Glutamatergic neuron (in vitro differentiated cells): ENCODE measurements around the gene TBC1D3B. TPM values are rescaled to one million over a fixed set of nuclear protein-coding genes. Genes with fewer than 3 reads are reported as not detected.
A peak's percentile ranks its signal among the peaks of the same experiment; 100 is the strongest.
"Not testable (repeated sequence)": the region's sequence is repeated elsewhere in the genome, so short reads cannot be mapped to it uniquely, and the experiment has no call there.

ENCODE experiments used
- DNase-seq: peaks from one replicate; pipeline ENCODE4 v3.0.0; 2022
- H3K27ac Mint-ChIP-seq: one replicate; pipeline ENCODE4 v1.8.0; 2020; ENCODE audit warnings: mild to moderate bottlenecking, mixed read lengths, inconsistent platforms; ENCODE audit not compliant: unreplicated experiment
- H3K27me3 Mint-ChIP-seq: one replicate; pipeline ENCODE4 v1.8.0; 2020; ENCODE audit warnings: mild to moderate bottlenecking, moderate library complexity, mixed read lengths, inconsistent platforms; ENCODE audit not compliant: unreplicated experiment
- H3K36me3 Mint-ChIP-seq: one replicate; pipeline ENCODE4 v1.8.0; 2020; ENCODE audit warnings: mild to moderate bottlenecking, mixed read lengths, inconsistent platforms; ENCODE audit not compliant: unreplicated experiment
- H3K4me1 Mint-ChIP-seq: one replicate; pipeline ENCODE4 v1.8.0; 2020; ENCODE audit warnings: mild to moderate bottlenecking, low read depth, mixed read lengths, inconsistent platforms; ENCODE audit not compliant: unreplicated experiment
- H3K4me3 Mint-ChIP-seq: one replicate; pipeline ENCODE4 v1.8.0; 2020; ENCODE audit warnings: mild to moderate bottlenecking, mixed read lengths, inconsistent platforms; ENCODE audit not compliant: unreplicated experiment
- H3K9me3 Mint-ChIP-seq: one replicate; pipeline ENCODE4 v1.8.0; 2020; ENCODE audit warnings: mild to moderate bottlenecking, moderate library complexity, mixed read lengths, inconsistent platforms; ENCODE audit not compliant: unreplicated experiment
- CTCF ChIP-seq: fragments of 200-600 bp; sonication (generic); IDR thresholded peaks from one replicate; pipeline ENCODE4 v1.5.0; 2021; ENCODE audit not compliant: partially characterized antibody, unreplicated experiment
- total RNA-seq: library from RNA; stranded (reverse); fragmentation: NEBNext Ultra II Directional; extraction: Animal tissue kit (Norgen Biotek cat#: 25700); gene quantifications from one replicate; pipeline ENCODE4 v1.2.1, GENCODE V29; 2021; ENCODE audit not compliant: unreplicated experiment

Gene TBC1D3B
- total RNA-seq, 1 donor from 2014 or later, result 37.3 TPM

- no peak overlapping the region for H3K27ac Mint-ChIP-seq
- no peak for DNase-seq
- no peaks in the 10 kb centered on the region for H3K36me3 Mint-ChIP-seq
- no peak for TF ChIP-seq CTCF
- peaks cover 3% of the 10 kb centered on the region for H3K9me3 Mint-ChIP-seq
- H3K4me3 Mint-ChIP-seq, result no peak overlapping the region
- peaks cover 28% of the 10 kb centered on the region for H3K4me1 Mint-ChIP-seq
- no peaks in the 10 kb centered on the region for H3K27me3 Mint-ChIP-seq
Observed at GRCh38 chr17:36193216-36193775, 16.9 kb upstream of the TBC1D3B start.

GRCh38 chr17:36190549-36191330 is 14.3 kb upstream of the TBC1D3B start:
- peaks cover 38% of the 10 kb centered on the region for H3K4me1 Mint-ChIP-seq
- not testable (repeated sequence) for H3K4me3 Mint-ChIP-seq, H3K27me3 Mint-ChIP-seq, H3K9me3 Mint-ChIP-seq, DNase-seq, H3K36me3 Mint-ChIP-seq, H3K27ac Mint-ChIP-seq

GRCh38 chr17:36189993-36190392 is 13.6 kb upstream of the TBC1D3B start:
- Mint-ChIP-seq H3K4me1 (peaks cover 36% of the 10 kb centered on the region), H3K27ac (peak overlapping the region; percentile 19)
- not testable (repeated sequence) for H3K27me3 Mint-ChIP-seq, DNase-seq, H3K36me3 Mint-ChIP-seq, H3K4me3 Mint-ChIP-seq, H3K9me3 Mint-ChIP-seq

GRCh38 chr17:36188891-36189306 is 12.5 kb upstream of the TBC1D3B start:
- no peaks in the 10 kb centered on the region for H3K36me3 Mint-ChIP-seq
- no peak for DNase-seq
- H3K27ac Mint-ChIP-seq, result peak overlapping the region; percentile 83
- no peak overlapping the region for H3K4me3 Mint-ChIP-seq
- peaks cover 2% of the 10 kb centered on the region for H3K9me3 Mint-ChIP-seq
- no peak for TF ChIP-seq CTCF
- peaks cover 36% of the 10 kb centered on the region for H3K4me1 Mint-ChIP-seq
- peaks cover 9% of the 10 kb centered on the region for H3K27me3 Mint-ChIP-seq

DNA sequence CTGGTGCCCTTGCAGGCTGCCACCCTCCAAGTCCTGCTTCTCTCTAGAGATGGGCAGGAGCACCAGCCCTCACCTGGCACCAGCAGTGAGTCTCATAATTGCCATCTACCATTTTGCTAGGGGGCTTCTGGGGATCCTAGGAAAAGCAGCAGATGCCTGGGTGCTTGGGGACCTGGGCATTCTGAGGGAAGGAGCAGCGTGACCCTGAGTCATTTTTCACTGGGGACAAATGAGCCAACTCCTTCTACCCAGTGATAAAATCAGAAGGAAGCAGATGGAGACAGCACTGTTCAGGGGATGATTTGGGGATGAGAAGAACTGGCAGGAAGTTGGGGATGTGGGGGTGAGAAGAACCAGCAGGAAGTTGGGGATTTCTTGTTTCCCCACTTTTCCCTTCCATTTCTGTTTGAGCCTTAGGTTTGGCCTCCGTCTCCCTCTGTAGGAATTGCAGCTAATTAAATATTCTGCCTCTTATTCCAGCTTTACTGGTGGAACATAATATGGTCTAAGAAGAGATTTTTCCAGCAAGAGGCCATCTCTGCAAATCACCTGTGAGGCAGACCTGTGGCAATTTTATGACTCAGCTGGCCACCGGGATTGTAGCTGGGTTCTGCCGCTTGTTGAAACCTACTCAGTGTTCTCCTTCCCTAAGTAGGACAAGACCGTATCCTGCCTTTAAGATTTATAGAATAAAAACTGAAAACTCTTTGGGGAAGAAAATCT is 11.7 kb upstream of the TBC1D3B start:
- H3K4me3 Mint-ChIP-seq, H3K9me3 Mint-ChIP-seq, DNase-seq, H3K27me3 Mint-ChIP-seq, H3K36me3 Mint-ChIP-seq: not testable (repeated sequence)
- peak overlapping the region; percentile 83 for H3K27ac Mint-ChIP-seq
- H3K4me1 Mint-ChIP-seq, result peaks cover 36% of the 10 kb centered on the region

DNA sequence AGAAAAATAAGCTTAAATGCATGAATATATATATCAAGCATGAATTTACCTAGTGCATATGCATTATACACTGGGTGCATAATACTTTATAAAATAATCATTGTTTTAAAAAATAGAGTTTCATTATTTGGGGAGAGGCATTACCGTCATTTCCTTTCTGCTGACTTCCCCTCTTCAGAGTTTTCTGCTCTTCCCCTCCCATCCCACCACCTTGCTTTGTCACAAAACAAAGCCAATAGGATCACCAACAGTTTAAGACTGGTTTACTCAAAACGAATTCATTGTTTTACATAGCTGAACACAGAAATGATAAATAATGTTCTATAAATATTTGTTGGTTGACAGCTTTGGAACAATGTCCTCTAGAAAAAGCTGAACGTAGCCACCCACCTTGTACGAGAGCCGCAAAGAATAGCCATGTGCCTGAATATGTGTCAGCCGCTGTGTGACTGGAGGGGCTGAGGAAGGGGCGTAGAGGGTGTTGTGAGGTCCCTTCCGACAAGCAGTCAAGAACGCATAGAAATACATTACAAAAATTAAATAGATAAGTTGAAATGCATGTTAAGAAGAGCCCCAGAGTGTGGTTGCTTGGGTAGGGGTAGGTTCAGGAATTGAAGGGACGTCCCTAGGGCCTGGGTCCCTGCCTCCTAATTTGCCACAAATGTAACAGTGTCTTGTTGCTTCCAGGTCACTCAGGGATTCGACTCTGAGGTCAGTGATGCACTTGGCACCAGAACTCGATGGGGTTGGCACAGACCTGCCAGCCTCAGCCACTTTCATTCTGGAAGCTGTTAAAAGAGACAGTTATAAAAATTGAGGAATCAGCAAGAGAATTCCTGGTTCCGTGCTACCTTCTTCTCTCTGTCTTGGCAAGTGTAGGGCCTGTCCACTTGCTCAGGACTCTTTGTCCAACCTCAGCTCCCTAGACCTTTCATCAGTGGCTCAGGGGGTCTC is 10.7 kb upstream of the TBC1D3B start:
- not testable (repeated sequence) for H3K27ac Mint-ChIP-seq, H3K9me3 Mint-ChIP-seq, DNase-seq, H3K36me3 Mint-ChIP-seq, H3K4me3 Mint-ChIP-seq
- Mint-ChIP-seq H3K4me1 (peaks cover 33% of the 10 kb centered on the region), H3K27me3 (peaks cover 12% of the 10 kb centered on the region)
